Fibroblast of gingiva (primary cell): Measurements from ENCODE around the gene RHBDD1.

Experiments
- DNase-seq: peaks from one replicate; pipeline ENCODE4 v3.0.0-alpha.2; 2011; ENCODE audit warnings: low read depth

RHBDD1 gene

DNA sequence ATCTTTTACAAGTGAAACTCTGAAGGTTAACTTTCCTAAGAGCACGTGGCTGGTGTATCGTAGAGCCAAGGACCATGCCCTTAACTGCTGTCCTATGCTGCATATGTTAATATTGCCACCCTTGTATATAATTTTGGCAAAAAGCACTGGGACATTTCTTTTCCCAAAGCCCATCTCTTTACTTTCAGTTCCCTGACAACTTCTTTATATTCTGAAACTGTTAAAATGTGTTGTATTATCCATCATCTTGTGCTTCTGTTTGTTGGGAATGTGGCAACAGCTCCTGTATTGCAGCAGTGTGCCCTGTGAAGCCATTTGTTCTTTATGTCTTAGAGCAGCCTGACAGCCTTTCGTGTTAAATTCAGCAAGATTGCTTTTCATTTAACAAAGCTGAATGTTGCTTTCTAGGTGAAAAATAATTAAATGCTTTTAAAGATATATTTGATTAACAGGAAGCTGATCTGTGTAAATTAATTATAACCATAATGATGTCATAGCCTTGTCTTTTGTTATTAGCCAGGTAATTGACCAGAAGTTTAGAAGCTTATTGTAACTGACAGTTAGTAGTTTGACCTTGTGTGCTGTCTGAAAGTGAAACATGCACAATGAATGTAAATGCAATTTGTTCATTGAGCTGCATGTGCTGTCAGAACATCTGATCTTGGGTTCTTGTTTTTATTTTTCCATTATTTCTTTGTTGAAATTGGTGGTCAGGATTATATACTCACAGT, 9.7 kb downstream of the RHBDD1 start:
- no peak for DNase-seq

DNA sequence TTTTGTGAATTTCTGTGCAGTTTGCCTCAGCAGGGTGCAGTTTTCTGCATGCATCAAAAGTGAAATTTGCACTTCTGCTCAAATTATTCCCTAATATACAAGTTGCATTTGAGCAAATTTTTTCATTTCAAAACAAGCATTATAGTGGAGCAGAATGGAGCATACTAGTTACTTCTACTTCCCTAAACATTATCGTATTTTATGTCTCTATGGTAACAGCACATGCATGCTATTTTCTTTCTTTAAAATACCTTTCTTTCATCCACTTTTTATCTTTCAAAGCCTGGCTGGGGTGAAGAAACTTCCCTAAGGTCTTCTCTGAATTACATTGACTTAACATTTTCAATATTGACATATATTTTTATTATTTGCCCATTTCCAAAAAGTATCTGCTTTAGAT, 11.2 kb downstream of the RHBDD1 start:
- no peak for DNase-seq

DNA sequence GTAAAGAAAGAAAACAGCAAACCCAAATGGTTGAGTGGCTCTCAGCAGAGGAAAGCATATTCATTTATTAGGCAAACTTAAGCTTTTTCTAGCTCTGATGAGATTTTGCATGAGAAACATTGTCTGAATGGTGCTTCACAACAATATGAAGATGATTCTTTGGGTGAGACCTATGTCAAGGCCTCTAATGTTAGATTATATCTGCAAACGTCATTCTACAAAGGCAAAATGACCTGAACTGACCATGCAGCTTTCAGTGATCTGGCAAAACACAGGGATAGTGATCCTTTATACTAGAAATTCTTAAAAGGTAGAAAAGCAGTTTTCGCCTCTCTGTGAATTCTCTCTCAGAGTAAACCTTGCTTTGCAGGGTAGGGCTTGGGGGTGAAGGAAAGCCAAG, 11.7 kb downstream of the RHBDD1 start:
- no peak for DNase-seq

DNA sequence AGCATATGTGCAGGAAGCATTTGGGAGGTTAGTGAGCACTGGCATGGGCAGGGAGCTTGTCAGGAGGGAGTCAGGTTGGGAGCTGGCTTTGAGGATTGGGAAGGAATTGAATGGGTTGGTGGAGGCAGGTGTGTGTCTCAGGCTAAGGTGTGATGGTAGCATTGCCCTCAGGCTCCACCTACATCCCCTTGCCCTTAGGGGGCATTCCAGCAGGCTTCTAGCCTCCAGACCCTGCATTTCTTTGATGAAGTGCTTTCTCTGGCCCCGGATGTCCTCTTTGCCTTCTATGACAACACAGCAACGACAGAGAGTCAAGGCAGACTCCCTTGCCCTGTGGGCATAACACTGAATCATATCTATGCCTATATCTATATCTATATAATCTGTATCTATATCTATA, 13.5 kb downstream of the RHBDD1 start:
- DNase-seq = no peak

DNA sequence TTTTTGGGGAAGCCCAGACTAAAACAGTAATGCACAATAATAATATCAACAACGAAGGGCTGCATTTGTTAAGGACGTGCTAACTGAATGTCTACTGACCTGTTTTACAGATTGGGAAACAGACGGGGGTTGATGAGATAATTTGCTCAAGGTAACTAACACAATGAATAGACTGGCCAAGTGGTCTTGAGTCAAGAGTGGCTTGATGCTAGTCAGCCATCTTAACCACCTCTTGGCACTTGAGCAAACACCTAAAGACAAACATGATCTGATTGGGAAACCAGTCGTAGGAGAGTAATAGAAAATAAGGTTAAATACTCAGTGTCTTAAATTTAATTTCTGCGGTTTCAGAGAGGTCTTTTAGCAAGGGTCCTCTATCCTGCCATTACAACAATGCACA, 14.2 kb downstream of the RHBDD1 start:
- DNase-seq = no peak

- DNase-seq = no peak
These were observed 19.9 kb downstream of the RHBDD1 start for GRCh38 chr2:226855787-226856186.

DNA sequence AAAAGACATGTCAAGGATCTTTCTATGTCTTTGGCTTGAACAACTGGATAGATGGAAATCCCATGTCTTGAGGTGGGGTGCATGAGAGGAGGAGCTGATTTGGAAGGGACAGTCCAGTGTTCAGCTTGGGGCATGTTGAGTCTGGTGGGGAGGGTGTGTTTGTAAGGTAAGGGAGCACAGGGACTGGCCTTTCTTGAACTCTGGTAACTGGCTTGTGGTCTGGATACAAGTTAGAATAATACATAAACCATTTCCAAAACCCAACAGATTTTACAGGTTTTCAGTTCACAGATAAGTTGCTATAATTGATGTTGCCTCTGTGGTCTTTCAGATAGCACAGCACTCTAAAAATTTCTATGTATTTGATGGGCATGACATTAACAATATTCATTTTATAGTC, 24.2 kb downstream of the RHBDD1 start:
- DNase-seq = no peak

DNA sequence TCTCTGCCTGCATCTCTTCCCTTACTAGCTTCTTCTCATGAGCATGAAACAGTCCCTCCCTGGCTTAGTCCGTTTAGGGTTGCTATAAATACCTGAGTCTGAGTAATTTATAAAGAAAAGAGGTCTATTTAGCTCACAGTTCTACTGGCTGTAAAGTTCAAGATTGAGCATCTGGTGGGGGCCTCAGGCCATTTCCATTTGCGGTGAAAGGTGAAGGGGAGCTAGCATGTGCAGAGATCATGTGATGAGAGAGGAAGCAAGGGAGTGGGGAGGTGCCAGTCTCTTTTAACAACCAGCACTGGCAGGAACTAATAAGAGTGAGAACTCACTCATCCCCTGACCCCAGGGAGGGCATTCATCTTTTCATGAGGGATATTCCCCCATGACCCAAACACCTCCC, 26.8 kb downstream of the RHBDD1 start:
- DNase-seq = no peak

DNA sequence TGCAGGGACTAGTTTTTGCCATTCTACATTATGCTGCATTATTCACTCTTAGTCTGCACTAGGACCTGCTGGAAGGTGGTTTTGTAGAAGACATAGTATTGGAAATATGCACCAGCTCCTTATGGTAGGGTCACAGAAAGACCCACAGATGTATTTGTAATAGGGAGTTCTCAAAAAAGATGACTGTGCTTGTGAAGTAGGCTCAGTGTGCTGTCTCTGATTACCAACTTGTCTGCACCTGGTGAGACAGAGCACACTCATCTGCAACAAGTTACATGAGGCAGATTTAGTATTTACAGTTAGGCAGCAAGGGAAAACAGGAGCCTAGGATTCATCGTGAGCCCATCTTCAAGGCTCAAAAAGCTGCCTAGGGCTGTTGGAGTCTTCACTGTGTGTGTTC, 29.4 kb downstream of the RHBDD1 start:
- DNase-seq = no peak

DNA sequence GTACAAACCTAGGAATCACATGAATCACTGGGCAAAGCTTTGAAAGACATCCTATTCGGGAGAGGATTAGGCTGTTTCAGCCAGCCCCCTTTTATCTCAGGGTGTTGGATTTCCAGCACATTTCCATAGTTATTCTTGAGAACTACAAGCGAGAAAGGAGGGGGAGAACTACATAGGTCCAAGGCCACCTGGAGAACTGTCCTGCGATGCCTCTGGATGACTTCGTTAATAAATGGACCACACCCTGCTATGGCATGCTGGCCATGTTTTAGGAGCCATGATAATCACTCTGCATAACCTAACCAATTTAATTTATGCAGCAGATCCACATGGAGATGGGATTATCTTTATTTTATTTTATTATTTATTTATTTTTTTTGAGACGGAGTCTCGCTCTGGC, 29.9 kb downstream of the RHBDD1 start:
- DNase-seq = no peak

GRCh38 chr2:226868331-226869162, 32.7 kb downstream of the RHBDD1 start:
- peak; percentile 35 for DNase-seq

GRCh38 chr2:226869371-226869770, 33.5 kb downstream of the RHBDD1 start:
- DNase-seq = peak; percentile 33

GRCh38 chr2:226873051-226873620, 37.3 kb downstream of the RHBDD1 start:
- DNase-seq = peak; percentile 38

DNA sequence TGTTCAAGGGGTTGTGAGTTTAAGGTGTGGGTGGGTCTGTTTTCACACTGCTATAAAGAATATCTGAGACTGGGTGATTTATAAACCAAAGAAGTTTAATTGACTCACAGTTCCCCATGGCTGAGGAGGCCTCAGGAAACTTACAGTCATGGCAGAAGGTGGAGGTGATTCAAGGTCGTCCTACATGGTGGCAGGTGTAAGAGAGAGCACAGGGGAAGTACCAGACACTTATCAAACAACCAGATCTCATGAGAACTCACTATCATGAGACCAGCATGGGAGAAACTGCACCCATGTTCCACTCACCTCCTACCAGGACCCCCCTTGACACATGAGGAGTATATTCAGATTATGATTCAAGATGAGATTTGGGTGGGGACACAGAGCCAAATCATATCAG, 38.0 kb downstream of the RHBDD1 start:
- DNase-seq = no peak

DNA sequence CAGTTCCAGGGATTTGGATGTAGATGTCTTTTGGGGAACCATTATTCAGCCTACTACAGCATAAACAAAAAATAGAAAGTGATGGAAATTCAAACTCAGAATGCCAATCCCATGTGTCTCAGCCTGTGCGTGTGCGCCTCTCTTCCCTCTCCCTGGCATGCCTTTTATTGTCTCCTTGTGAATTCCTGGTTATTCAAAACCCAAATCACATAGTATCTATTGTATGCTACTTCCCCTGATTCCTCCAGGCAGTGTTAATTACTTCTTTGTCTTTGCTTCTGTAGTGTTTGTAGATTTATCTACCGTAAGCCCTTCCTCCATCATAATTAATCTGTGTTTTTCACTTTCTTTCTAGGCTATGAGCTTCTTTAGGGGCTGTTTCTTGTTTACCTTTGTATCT, 38.9 kb downstream of the RHBDD1 start:
- no peak for DNase-seq

DNA sequence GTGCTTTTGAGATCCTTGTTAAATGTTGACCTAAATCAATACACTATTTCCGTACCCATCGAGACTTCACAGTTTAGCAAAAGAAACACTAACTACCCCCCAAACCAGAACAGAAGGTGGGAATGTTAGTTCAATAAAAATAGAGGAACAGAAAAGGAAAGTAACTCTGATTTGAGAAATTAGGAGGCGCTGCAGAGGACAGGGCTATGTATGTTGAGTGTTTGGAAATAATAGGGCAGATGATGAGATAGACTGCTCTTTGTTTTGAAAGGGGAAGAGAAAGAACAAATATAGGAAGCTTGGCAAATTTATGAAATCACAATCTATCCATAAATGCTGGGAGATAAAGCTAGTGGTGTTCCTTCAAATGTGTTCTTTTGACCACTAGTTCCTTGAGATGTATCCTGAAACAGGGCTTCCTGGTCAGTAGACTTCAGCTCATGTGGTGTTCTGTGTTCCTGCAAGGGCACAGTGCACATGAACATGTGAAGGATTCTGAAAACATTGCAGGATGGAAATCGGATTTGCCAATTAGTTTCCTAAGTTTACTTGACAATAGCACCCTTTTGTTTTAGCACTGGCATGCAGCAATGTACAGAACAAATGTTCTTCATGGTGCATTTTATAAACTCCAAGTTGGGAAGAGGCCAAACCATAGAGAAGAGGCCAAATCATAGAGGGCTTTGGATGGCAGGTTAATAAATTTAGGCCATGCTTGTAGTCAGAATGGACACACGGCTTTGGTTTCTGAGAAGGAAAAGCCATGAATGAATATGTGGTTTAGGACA, 39.8 kb downstream of the RHBDD1 start:
- no peak for DNase-seq

GRCh38 chr2:226877491-226877890, 41.6 kb downstream of the RHBDD1 start:
- DNase-seq = no peak

DNA sequence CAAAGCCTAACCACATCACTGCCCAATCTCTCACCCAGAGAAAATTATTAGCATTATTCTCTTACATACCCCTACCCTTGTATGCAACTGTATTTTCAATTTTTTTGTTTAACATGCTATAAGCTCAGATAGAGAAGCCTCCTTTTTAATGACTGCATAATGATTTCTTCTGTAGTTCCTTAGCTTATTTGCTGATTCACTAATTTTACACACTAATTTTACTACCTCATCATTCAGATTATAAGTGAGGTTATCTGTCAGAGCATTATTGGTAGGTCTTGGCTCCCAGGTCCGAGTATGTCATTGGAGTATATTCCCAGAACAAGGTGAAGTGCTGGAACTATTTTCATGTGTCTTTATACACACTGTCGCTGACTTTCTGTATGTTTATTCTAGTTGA, 45.4 kb downstream of the RHBDD1 start:
- no peak for DNase-seq

GRCh38 chr2:226882606-226883005, 46.8 kb downstream of the RHBDD1 start:
- no peak for DNase-seq

- no peak for DNase-seq
These were observed 47.5 kb downstream of the RHBDD1 start for GRCh38 chr2:226883296-226883795.

GRCh38 chr2:226884166-226884565, 48.3 kb downstream of the RHBDD1 start:
- no peak for DNase-seq

DNA sequence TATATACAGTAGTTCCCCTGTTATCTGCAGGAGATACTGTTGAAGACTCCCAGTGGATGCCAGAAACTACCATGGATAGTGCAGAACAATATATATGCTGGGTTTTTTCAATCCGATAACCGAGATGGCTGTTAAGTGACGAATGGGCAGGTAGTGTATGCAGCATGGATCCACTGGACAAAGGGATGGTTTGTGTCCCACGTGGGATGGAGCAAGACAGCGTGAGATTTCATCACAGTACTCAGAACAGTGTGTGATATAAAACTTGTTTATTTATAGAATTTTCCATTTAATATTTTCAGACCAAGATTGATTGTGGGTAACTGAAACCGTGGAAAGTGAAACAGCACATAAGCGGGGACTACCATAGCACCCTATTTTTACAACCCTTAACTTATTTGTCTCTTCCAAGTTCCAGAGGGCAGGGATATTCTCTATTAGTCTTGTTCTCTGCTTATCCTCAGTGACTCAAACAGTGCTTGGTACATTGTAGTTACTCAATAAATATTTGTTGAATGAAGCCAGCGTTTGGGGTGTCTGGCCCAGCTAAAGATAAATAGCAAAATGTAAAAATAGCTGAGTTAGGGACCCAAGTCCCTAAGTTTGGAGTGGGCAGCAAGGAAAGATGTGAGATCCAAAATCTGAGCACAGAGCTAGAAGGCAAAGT, 50.0 kb downstream of the RHBDD1 start:
- DNase-seq = no peak
